Measurements from ENCODE around the gene KMT2B. TPM values are rescaled to one million over a fixed set of nuclear protein-coding genes. Genes with fewer than 3 reads are reported as not detected.

Gene KMT2B
- polyA plus RNA-seq, 6 donors from 2014 or later, result 0.35 to 2.2 (median 0.76) TPM

GRCh38 chr19:35714601-35715354, 3.0 kb upstream of the KMT2B start:
- H3K27me3 Mint-ChIP-seq, result no peaks in the 10 kb centered on the region

GRCh38 chr19:35715355-35715809, 2.4 kb upstream of the KMT2B start:
- no peak for DNase-seq
- Mint-ChIP-seq H3K4me3 (peak overlapping the region in 6 of 8 donors; percentile 73 to 98 (median 92)), H3K36me3 (peaks cover 0 to 6% of the 10 kb centered on the region in 2 donors), H3K27ac (peak overlapping the region in 1 of 6 donors; percentile 87), H3K27me3 (no peaks in the 10 kb centered on the region), H3K9me3 (no peaks in the 10 kb centered on the region), H3K4me1 (peaks cover 50 to 66% (median 56%) of the 10 kb centered on the region in 3 donors)
- ATAC-seq (ENCODE audit: low read depth in 2 of 2), result no peak

More at GRCh38 chr19:35714601-35715354, 3.0 kb upstream of the KMT2B start:
- peaks cover 47 to 66% (median 51%) of the 10 kb centered on the region in 3 donors for H3K4me1 Mint-ChIP-seq
- DNase-seq (no peak), ATAC-seq (ENCODE audit: low read depth in 2 of 2) (no peak)
- H3K36me3 Mint-ChIP-seq, result no peaks in the 10 kb centered on the region
- H3K27ac Mint-ChIP-seq, result peak overlapping the region in 3 of 6 donors; percentile 6 to 95 (median 73)
- H3K4me3 Mint-ChIP-seq, result peak overlapping the region in 7 of 8 donors; percentile 49 to 88 (median 73)
- H3K9me3 Mint-ChIP-seq, result no peaks in the 10 kb centered on the region

- DNase-seq (no peak), ATAC-seq (ENCODE audit: low read depth in 2 of 2) (no peak)
- Mint-ChIP-seq H3K27ac (peak overlapping the region; percentile 87 to 94 (median 93)), H3K27me3 (no peaks in the 10 kb centered on the region), H3K4me1 (peaks cover 52 to 59% (median 57%) of the 10 kb centered on the region in 3 donors), H3K4me3 (peak overlapping the region; percentile 87 to 98 (median 94)), H3K36me3 (peaks cover 0 to 8% of the 10 kb centered on the region in 2 donors), H3K9me3 (no peaks in the 10 kb centered on the region)
Observed at GRCh38 chr19:35715981-35716800, 1.6 kb upstream of the KMT2B start.

GRCh38 chr19:35716801-35717664, 770 bp upstream of the KMT2B start:
- Mint-ChIP-seq H3K27me3 (no peaks in the 10 kb centered on the region), H3K27ac (peak overlapping the region; percentile 87 to 94 (median 93)), H3K36me3 (peaks cover 0 to 8% of the 10 kb centered on the region in 2 donors), H3K4me3 (peak overlapping the region; percentile 87 to 98 (median 94)), H3K9me3 (no peaks in the 10 kb centered on the region), H3K4me1 (peaks cover 55 to 63% (median 59%) of the 10 kb centered on the region in 3 donors)
- ATAC-seq (ENCODE audit: low read depth in 2 of 2) (peak; percentile 82 to 83), DNase-seq (peak; percentile 97)

- H3K9me3 Mint-ChIP-seq, result no peaks in the 10 kb centered on the region
- peaks cover 0 to 12% of the 10 kb centered on the region in 2 donors for H3K36me3 Mint-ChIP-seq
- H3K4me1 Mint-ChIP-seq, result peaks cover 48 to 68% (median 51%) of the 10 kb centered on the region in 3 donors
- peak overlapping the region; percentile 78 to 95 (median 89) for H3K4me3 Mint-ChIP-seq
- DNase-seq (no peak), ATAC-seq (ENCODE audit: low read depth in 2 of 2) (no peak)
- peak overlapping the region in 5 of 6 donors; percentile 55 to 93 (median 85) for H3K27ac Mint-ChIP-seq
- H3K27me3 Mint-ChIP-seq, result no peaks in the 10 kb centered on the region
Observed at GRCh38 chr19:35718345-35719041, 690 bp downstream of the KMT2B start.

- Mint-ChIP-seq H3K9me3 (no peaks in the 10 kb centered on the region), H3K4me3 (peak overlapping the region; percentile 78 to 95 (median 89)), H3K36me3 (peaks cover 0 to 19% of the 10 kb centered on the region in 2 donors), H3K4me1 (peaks cover 39 to 63% (median 40%) of the 10 kb centered on the region in 3 donors), H3K27me3 (no peaks in the 10 kb centered on the region), H3K27ac (peak overlapping the region in 1 of 6 donors; percentile 55)
- DNase-seq (no peak), ATAC-seq (ENCODE audit: low read depth in 2 of 2) (no peak)
Observed at GRCh38 chr19:35719402-35720162, 1.8 kb downstream of the KMT2B start.

GRCh38 chr19:35720163-35720524, 2.3 kb downstream of the KMT2B start:
- Mint-ChIP-seq H3K27me3 (no peaks in the 10 kb centered on the region), H3K27ac (peak overlapping the region in 2 of 6 donors; percentile 55 to 87), H3K9me3 (no peaks in the 10 kb centered on the region), H3K4me1 (peaks cover 34 to 59% (median 40%) of the 10 kb centered on the region in 3 donors), H3K36me3 (peaks cover 0 to 19% of the 10 kb centered on the region in 2 donors), H3K4me3 (peak overlapping the region in 4 of 8 donors; percentile 37 to 81 (median 56))
- no peak for DNase-seq
- no peak for ATAC-seq (ENCODE audit: low read depth in 2 of 2)

- H3K27ac Mint-ChIP-seq, result peak overlapping the region in 2 of 6 donors; percentile 29 to 55
- peaks cover 0 to 20% of the 10 kb centered on the region in 2 donors for H3K36me3 Mint-ChIP-seq
- ATAC-seq (ENCODE audit: low read depth in 2 of 2) (no peak), DNase-seq (no peak)
- H3K4me3 Mint-ChIP-seq, result peak overlapping the region in 1 of 8 donors; percentile 70
- no peaks in the 10 kb centered on the region for H3K27me3 Mint-ChIP-seq
- no peaks in the 10 kb centered on the region for H3K9me3 Mint-ChIP-seq
- peaks cover 33 to 56% (median 40%) of the 10 kb centered on the region in 3 donors for H3K4me1 Mint-ChIP-seq
Observed at GRCh38 chr19:35720648-35721047, 2.8 kb downstream of the KMT2B start.

GRCh38 chr19:35721374-35721773, 3.6 kb downstream of the KMT2B start:
- Mint-ChIP-seq H3K9me3 (no peaks in the 10 kb centered on the region), H3K27ac (peak overlapping the region in 2 of 6 donors; percentile 18 to 27)

GRCh38 chr19:35722461-35722860, 4.7 kb downstream of the KMT2B start:
- no peaks in the 10 kb centered on the region for H3K9me3 Mint-ChIP-seq
- no peak for ATAC-seq (ENCODE audit: low read depth in 2 of 2)
- no peaks in the 10 kb centered on the region for H3K27me3 Mint-ChIP-seq
- H3K27ac Mint-ChIP-seq, result peak overlapping the region in 1 of 6 donors; percentile 2
- no peak overlapping the region for H3K4me3 Mint-ChIP-seq
- peaks cover 22 to 44% (median 28%) of the 10 kb centered on the region in 3 donors for H3K4me1 Mint-ChIP-seq
- DNase-seq, result no peak
- H3K36me3 Mint-ChIP-seq, result peaks cover 0 to 28% of the 10 kb centered on the region in 2 donors

More at GRCh38 chr19:35721374-35721773, 3.6 kb downstream of the KMT2B start:
- peaks cover 0 to 27% of the 10 kb centered on the region in 2 donors for H3K36me3 Mint-ChIP-seq
- H3K27me3 Mint-ChIP-seq, result no peaks in the 10 kb centered on the region
- H3K4me1 Mint-ChIP-seq, result peaks cover 26 to 49% (median 33%) of the 10 kb centered on the region in 3 donors
- DNase-seq, result no peak
- peak overlapping the region in 3 of 8 donors; percentile 7 to 56 (median 21) for H3K4me3 Mint-ChIP-seq
- no peak for ATAC-seq (ENCODE audit: low read depth in 2 of 2)

GRCh38 chr19:35722897-35723296, 5.1 kb downstream of the KMT2B start:
- Mint-ChIP-seq H3K27ac (no peak overlapping the region), H3K36me3 (peaks cover 0 to 28% of the 10 kb centered on the region in 2 donors)

More at GRCh38 chr19:35722897-35723296, 5.1 kb downstream of the KMT2B start:
- Mint-ChIP-seq H3K27me3 (no peaks in the 10 kb centered on the region), H3K4me1 (peaks cover 22 to 45% (median 28%) of the 10 kb centered on the region in 3 donors), H3K9me3 (no peaks in the 10 kb centered on the region), H3K4me3 (no peak overlapping the region)
- no peak for DNase-seq
- no peak for ATAC-seq (ENCODE audit: low read depth in 2 of 2)

All from naive B cell (primary cell).